ENCODE data around the gene C1S.

Gene C1S

GRCh38 chr12:7083125-7083524, 22.6 kb downstream of the C1S start:
- no peaks in the 10 kb centered on the region for H3K27me3 Mint-ChIP-seq
- peaks cover 6% of the 10 kb centered on the region for H3K9me3 Mint-ChIP-seq
- H3K4me3 Mint-ChIP-seq: no peak overlapping the region
- H3K4me1 Mint-ChIP-seq: no peaks in the 10 kb centered on the region
- no peaks in the 10 kb centered on the region for H3K36me3 Mint-ChIP-seq
- no peak overlapping the region for H3K27ac Mint-ChIP-seq

GRCh38 chr12:7089196-7089871, 28.8 kb downstream of the C1S start:
- Mint-ChIP-seq H3K9me3 (no peaks in the 10 kb centered on the region), H3K27ac (no peak overlapping the region)

GRCh38 chr12:7090222-7090998, 29.9 kb downstream of the C1S start:
- Mint-ChIP-seq H3K27ac (no peak overlapping the region), H3K4me1 (peaks cover 10% of the 10 kb centered on the region), H3K4me3 (no peak overlapping the region), H3K9me3 (no peaks in the 10 kb centered on the region), H3K27me3 (no peaks in the 10 kb centered on the region), H3K36me3 (no peaks in the 10 kb centered on the region)

More at GRCh38 chr12:7089196-7089871, 28.8 kb downstream of the C1S start:
- no peaks in the 10 kb centered on the region for H3K36me3 Mint-ChIP-seq
- H3K4me3 Mint-ChIP-seq: no peak overlapping the region
- no peaks in the 10 kb centered on the region for H3K27me3 Mint-ChIP-seq
- peaks cover 10% of the 10 kb centered on the region for H3K4me1 Mint-ChIP-seq

- Mint-ChIP-seq H3K27ac (no peak overlapping the region), H3K4me1 (peaks cover 10% of the 10 kb centered on the region), H3K4me3 (peak overlapping the region; percentile 30)
Measured at GRCh38 chr12:7091171-7091570, 30.7 kb downstream of the C1S start.

GRCh38 chr12:7091660-7092228, 31.2 kb downstream of the C1S start:
- peaks cover 10% of the 10 kb centered on the region for H3K4me1 Mint-ChIP-seq
- peak overlapping the region; percentile 85 for H3K4me3 Mint-ChIP-seq
- no peak overlapping the region for H3K27ac Mint-ChIP-seq
- H3K27me3 Mint-ChIP-seq: no peaks in the 10 kb centered on the region
- H3K36me3 Mint-ChIP-seq: no peaks in the 10 kb centered on the region
- no peaks in the 10 kb centered on the region for H3K9me3 Mint-ChIP-seq

More at GRCh38 chr12:7091171-7091570, 30.7 kb downstream of the C1S start:
- Mint-ChIP-seq H3K9me3 (no peaks in the 10 kb centered on the region), H3K27me3 (no peaks in the 10 kb centered on the region), H3K36me3 (no peaks in the 10 kb centered on the region)

GRCh38 chr12:7092229-7092985, 31.9 kb downstream of the C1S start, which contains the start of gene C1R:
Gene C1R (minus strand): TSS chr12:7092445. CDS start chr12:7092388, 57 bp downstream.
- Mint-ChIP-seq H3K4me3 (peak within 1 kb of the TSS; percentile 85), H3K36me3 (no peaks in the 10 kb centered on the region), H3K9me3 (no peaks in the 10 kb centered on the region), H3K27me3 (no peaks in the 10 kb centered on the region), H3K27ac (peak within 1 kb of the TSS; percentile 90), H3K4me1 (peaks cover 10% of the 10 kb centered on the region)

- no peak overlapping the region for H3K4me3 Mint-ChIP-seq
- H3K27me3 Mint-ChIP-seq: no peaks in the 10 kb centered on the region
- H3K36me3 Mint-ChIP-seq: no peaks in the 10 kb centered on the region
- H3K9me3 Mint-ChIP-seq: no peaks in the 10 kb centered on the region
- H3K4me1 Mint-ChIP-seq: peaks cover 10% of the 10 kb centered on the region
- no peak overlapping the region for H3K27ac Mint-ChIP-seq
Measured at GRCh38 chr12:7092986-7093460, 32.5 kb downstream of the C1S start.

GRCh38 chr12:7093486-7093885, 33.0 kb downstream of the C1S start:
- peaks cover 10% of the 10 kb centered on the region for H3K4me1 Mint-ChIP-seq
- no peak overlapping the region for H3K27ac Mint-ChIP-seq
- no peaks in the 10 kb centered on the region for H3K27me3 Mint-ChIP-seq
- H3K36me3 Mint-ChIP-seq: no peaks in the 10 kb centered on the region
- no peak overlapping the region for H3K4me3 Mint-ChIP-seq
- no peaks in the 10 kb centered on the region for H3K9me3 Mint-ChIP-seq

- Mint-ChIP-seq H3K4me3 (no peak overlapping the region), H3K9me3 (no peaks in the 10 kb centered on the region), H3K27me3 (no peaks in the 10 kb centered on the region), H3K27ac (no peak overlapping the region), H3K4me1 (peaks cover 10% of the 10 kb centered on the region), H3K36me3 (no peaks in the 10 kb centered on the region)
Measured at GRCh38 chr12:7093892-7094291, 33.4 kb downstream of the C1S start.

GRCh38 chr12:7096006-7096932, 35.8 kb downstream of the C1S start:
- H3K4me3 Mint-ChIP-seq: no peak overlapping the region
- no peaks in the 10 kb centered on the region for H3K9me3 Mint-ChIP-seq
- no peak overlapping the region for H3K27ac Mint-ChIP-seq
- H3K36me3 Mint-ChIP-seq: peaks cover 4% of the 10 kb centered on the region
- H3K4me1 Mint-ChIP-seq: peaks cover 10% of the 10 kb centered on the region
- no peaks in the 10 kb centered on the region for H3K27me3 Mint-ChIP-seq

- Mint-ChIP-seq H3K36me3 (peaks cover 4% of the 10 kb centered on the region), H3K4me3 (no peak overlapping the region), H3K4me1 (peaks cover 7% of the 10 kb centered on the region), H3K27me3 (no peaks in the 10 kb centered on the region), H3K9me3 (no peaks in the 10 kb centered on the region), H3K27ac (no peak overlapping the region)
Measured at GRCh38 chr12:7096979-7097378, 36.5 kb downstream of the C1S start.

GRCh38 chr12:7099290-7099996, 38.9 kb downstream of the C1S start:
- H3K9me3 Mint-ChIP-seq: no peaks in the 10 kb centered on the region
- no peaks in the 10 kb centered on the region for H3K27me3 Mint-ChIP-seq
- H3K27ac Mint-ChIP-seq: peak overlapping the region; percentile 35
- H3K4me1 Mint-ChIP-seq: peaks cover 22% of the 10 kb centered on the region
- H3K4me3 Mint-ChIP-seq: no peak overlapping the region
- H3K36me3 Mint-ChIP-seq: peaks cover 4% of the 10 kb centered on the region

GRCh38 chr12:7100239-7100638, 39.7 kb downstream of the C1S start:
- H3K27ac Mint-ChIP-seq: no peak overlapping the region

More at GRCh38 chr12:7100239-7100638, 39.7 kb downstream of the C1S start:
- peaks cover 22% of the 10 kb centered on the region for H3K4me1 Mint-ChIP-seq
- H3K36me3 Mint-ChIP-seq: peaks cover 4% of the 10 kb centered on the region
- H3K9me3 Mint-ChIP-seq: no peaks in the 10 kb centered on the region
- H3K27me3 Mint-ChIP-seq: no peaks in the 10 kb centered on the region
- no peak overlapping the region for H3K4me3 Mint-ChIP-seq
